ENCODE measurements around the gene BTBD7. TPM values are rescaled to one million over a fixed set of nuclear protein-coding genes. Genes with fewer than 3 reads are reported as not detected.

BTBD7 gene
- total RNA-seq, 6 experiments from 2014 or later: 8.1 to 14.3 (median 11.0) TPM

- Histone ChIP-seq H3K4me3 (no peak overlapping the region), H3K36me3 (peaks cover 0 to 11% (median 6%) of the 10 kb centered on the region in 4 donors), H3K9me3 (no peaks in the 10 kb centered on the region), H3K27ac (no peak overlapping the region), H3K27me3 (no peaks in the 10 kb centered on the region), H3K4me1 (no peaks in the 10 kb centered on the region)
- intact Hi-C loops (cut with DNase I): loop anchor here in 1 of 2 donors (10.0 kb wide), 1 partner anchor 313 kb away; no protein-coding TSS in a partner anchor
- no peak for ATAC-seq
- DNase-seq: no peak
- WGBS (ENCODE audit: insufficient coverage, low coverage, low lambda C conversion rate, missing lambda C conversion rate): 83% methylated on average over 1 of the region's 17 CpGs
- TF ChIP-seq CTCF (IDR thresholded peaks at IDR 0.05) (no peak), POLR2A (IDR thresholded peaks at IDR 0.05) (no peak)
Measured at GRCh38 chr14:93232159-93232558, 100.7 kb downstream of the BTBD7 start.

- DNase-seq (no peak), ATAC-seq (peak; percentile 31 to 66 (median 52))
- H3K36me3 ChIP-seq: peaks cover 0 to 16% (median 9%) of the 10 kb centered on the region in 4 donors
- intact Hi-C loops (cut with DNase I): loop anchor here in 1 of 2 donors (10.0 kb wide), 1 partner anchor 313 kb away; no protein-coding TSS in a partner anchor
- TF ChIP-seq POLR2A (IDR thresholded peaks at IDR 0.05) (no peak), CTCF (IDR thresholded peaks at IDR 0.05) (no peak)
- H3K4me1 ChIP-seq: no peaks in the 10 kb centered on the region
- no peak overlapping the region for H3K27ac ChIP-seq
- WGBS (ENCODE audit: insufficient coverage, low coverage, low lambda C conversion rate, missing lambda C conversion rate): 47% methylated on average over 22 of the region's 39 CpGs
- peak overlapping the region in 2 of 3 donors; percentile 0 to 26 for H3K4me3 ChIP-seq
- no peaks in the 10 kb centered on the region for H3K9me3 ChIP-seq
- no peaks in the 10 kb centered on the region for H3K27me3 ChIP-seq
Measured at GRCh38 chr14:93231129-93231979, 101.5 kb downstream of the BTBD7 start.

- Histone ChIP-seq H3K36me3 (peaks cover 0 to 20% (median 9%) of the 10 kb centered on the region in 4 donors), H3K27ac (no peak overlapping the region), H3K4me1 (no peaks in the 10 kb centered on the region), H3K27me3 (no peaks in the 10 kb centered on the region), H3K9me3 (no peaks in the 10 kb centered on the region), H3K4me3 (no peak overlapping the region)
- 89% methylated on average over 11 of the region's 16 CpGs for WGBS (ENCODE audit: insufficient coverage, low coverage, low lambda C conversion rate, missing lambda C conversion rate)
- TF ChIP-seq POLR2A (IDR thresholded peaks at IDR 0.05) (no peak), CTCF (IDR thresholded peaks at IDR 0.05) (no peak)
- intact Hi-C loops (cut with DNase I): loop anchor here in 1 of 2 donors (10.0 kb wide), 1 partner anchor 314 kb away; no protein-coding TSS in a partner anchor
- ATAC-seq (peak in 2 of 4 donors; percentile 9), DNase-seq (no peak)
Measured at GRCh38 chr14:93230539-93230938, 102.3 kb downstream of the BTBD7 start.

GRCh38 chr14:93228550-93228949 lies 104.3 kb downstream of the BTBD7 start:
- intact Hi-C loops (cut with DNase I): no loop called here
- DNase-seq (no peak), ATAC-seq (no peak)
- TF ChIP-seq CTCF (IDR thresholded peaks at IDR 0.05) (no peak), POLR2A (IDR thresholded peaks at IDR 0.05) (no peak)
- no peaks in the 10 kb centered on the region for H3K9me3 ChIP-seq
- H3K4me1 ChIP-seq: no peaks in the 10 kb centered on the region
- no peak overlapping the region for H3K27ac ChIP-seq
- 86% methylated on average over 8 of the region's 8 CpGs for WGBS (ENCODE audit: insufficient coverage, low coverage, low lambda C conversion rate, missing lambda C conversion rate)
- H3K27me3 ChIP-seq: no peaks in the 10 kb centered on the region
- H3K4me3 ChIP-seq: no peak overlapping the region
- peaks cover 0 to 26% (median 9%) of the 10 kb centered on the region in 4 donors for H3K36me3 ChIP-seq
